HG03045 (cell line): Measurements from ENCODE around the gene SMAD7.

Experiments
- ATAC-seq: cut with Tn5 transposase; IDR thresholded peaks from one replicate; pipeline ENCODE4 v1.9.1; 2021; ENCODE audit warnings: mild to moderate bottlenecking, moderate library complexity; ENCODE audit not compliant: unreplicated experiment

Gene SMAD7

DNA sequence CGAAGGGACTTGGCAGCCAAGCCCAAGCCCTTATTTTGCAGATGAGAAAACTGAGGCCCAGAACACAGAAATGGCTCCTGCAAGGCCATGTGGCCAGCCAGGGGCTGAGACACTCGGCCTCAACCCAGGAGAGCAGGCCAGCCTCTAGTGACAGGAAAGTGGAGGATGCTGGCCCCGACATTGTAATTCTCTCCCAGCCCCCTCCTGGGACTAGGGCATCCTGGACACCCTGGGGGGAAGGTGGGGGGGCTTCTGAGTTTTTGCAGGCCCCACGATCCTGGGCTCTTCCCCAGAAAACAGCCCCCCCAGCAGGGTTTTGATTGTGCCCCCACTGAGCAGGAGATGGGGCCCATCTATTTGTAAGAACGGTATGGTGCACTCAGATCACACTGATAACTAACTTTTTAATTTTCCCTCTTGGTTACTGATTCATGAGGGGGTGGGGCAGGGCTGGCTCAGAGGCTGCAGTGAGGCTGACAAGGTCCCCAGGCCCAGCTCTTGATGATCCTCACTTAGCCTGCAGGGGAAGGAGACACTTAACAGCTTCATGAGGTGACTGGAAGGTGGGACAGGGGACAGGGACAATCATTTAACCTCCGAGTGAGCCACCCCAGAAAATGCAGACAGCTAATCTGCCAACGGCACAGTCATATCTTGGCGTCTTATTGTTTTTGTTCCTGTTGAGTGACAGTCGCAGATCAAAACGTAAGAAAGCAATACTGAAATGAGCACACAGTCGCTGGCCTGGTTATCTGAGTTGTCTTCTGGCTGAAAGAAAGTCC lies 18.9 kb downstream of the SMAD7 start:
- ATAC-seq: no peak

DNA sequence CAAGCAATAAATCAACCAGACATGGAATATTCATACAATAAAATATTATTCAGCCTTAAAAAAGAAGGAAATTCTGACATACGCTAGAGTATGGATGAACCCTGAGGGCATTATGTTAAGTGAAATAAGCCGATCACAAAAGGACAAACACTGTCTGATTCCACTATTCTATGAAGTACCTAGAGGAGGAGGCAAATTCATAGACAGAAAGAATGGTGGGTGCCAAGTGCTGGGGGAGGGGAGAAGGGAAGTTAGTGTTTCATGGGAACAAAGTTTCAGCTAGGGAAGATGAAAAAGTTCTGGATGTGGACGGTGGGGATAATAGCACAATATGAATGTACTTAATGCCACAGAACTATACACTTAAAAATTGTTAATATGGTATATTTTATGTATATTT lies 19.8 kb downstream of the SMAD7 start:
- ATAC-seq: no peak

DNA sequence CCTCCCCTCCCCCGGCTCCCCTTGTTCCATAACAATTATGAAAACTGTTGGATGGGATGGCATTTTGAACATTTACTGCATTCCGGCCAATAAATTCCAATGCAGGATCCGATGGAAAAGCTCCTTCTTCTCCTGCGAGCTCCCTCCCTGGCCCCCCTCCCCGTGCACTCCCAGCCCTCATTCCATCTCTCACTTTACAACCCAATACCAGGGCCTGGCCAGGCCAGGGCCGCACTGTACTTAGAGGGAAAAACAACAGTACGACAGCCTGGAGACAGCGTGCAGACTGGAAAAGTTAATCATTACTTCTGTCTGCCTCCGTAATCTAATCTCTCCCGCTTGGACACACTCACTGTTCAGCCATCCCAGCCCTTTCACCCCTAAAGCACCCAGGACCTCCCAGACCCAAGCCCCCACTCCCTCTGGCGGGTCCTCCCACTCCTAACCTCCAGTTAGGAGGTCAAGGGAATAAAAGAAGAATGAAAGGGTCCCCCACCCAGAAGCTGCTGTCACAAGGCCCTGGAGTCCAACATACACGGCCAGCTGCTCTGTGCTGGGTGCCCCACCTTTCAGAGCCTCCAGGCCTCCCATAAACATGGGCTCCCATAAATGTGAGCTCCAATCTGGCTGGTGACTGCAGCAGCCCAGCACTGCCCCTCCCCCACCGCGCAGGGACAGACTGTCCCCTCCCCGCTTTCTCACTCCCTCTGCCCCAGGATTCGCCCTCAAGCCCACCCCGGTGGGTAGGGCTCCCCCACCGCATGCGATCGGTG lies 20.6 kb downstream of the SMAD7 start:
- ATAC-seq: no peak

DNA sequence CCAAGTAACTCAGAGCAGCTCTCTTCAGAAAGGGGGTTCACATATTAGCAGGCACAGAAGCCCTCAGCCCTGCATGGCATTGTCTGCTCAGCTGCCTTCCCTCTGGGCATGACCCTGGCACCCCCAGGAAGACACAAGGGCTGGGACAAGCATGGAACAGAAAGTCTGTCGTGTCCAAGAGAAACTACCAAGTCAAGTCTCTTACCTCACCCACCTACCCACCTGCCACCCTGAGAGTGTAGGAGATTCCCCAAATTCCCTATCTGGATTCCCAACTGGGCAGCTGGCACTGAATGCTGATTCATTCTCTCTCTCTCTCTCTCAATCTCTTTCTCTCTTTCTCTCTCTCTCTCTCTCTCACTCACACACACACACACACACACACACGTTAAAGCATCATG lies 21.6 kb downstream of the SMAD7 start:
- no peak for ATAC-seq

DNA sequence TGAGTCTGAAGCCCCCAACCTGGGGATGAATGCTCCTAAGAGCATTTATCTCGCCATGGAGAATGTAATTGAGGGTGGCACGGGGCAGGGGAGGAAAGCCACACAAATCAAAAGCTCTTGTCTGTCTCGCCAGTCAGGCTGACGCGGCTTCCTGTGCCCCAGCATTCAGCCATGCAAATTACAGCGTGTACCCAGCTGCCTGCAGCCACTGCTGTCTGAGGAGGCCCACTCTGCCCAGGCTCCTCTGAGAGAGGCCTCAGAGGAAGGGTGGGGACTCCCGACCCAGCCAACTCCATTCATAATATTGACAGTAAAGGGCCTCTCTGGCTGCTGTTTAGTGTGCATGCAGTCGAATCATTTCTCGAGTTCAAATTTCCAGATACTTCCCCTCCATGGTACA lies 22.0 kb downstream of the SMAD7 start:
- ATAC-seq: peak; percentile 86

DNA sequence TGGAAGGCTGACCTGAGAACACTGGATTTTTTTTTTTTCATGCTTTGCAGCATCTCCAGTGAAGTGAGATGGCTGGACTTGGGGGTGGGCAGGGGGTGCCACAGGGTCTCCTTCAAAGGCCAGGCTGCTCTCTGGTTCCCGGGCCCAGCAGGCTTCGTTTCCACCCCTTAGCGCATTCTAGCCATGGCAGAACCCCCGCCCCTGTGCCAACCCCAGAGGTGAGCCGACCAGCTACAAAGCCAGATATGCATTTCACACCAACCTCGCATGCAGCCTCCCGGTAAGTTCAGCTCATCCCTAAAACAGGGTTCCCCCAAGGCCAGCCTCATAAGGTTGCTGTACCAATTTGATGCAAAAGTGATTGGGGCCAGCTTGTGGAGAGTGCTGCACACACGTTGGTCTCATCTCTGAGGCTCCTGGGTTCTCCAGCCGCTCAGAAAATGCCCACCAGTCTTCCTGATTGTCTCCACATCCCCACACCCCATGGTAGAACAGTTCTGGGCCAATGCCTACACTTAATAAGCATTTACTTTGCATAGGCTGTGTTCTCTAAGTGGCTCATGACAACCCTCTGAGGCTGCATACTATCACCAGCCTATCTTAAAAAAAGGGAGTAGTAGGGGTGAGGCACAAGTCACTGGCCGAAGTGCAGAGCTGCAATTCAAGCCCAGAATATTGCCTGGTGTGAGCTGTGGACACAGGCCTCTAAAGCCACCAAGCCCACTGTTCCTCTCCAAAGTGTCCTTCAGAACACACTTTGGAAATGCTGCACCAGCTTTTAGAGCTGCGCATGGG lies 23.3 kb downstream of the SMAD7 start:
- ATAC-seq: no peak

DNA sequence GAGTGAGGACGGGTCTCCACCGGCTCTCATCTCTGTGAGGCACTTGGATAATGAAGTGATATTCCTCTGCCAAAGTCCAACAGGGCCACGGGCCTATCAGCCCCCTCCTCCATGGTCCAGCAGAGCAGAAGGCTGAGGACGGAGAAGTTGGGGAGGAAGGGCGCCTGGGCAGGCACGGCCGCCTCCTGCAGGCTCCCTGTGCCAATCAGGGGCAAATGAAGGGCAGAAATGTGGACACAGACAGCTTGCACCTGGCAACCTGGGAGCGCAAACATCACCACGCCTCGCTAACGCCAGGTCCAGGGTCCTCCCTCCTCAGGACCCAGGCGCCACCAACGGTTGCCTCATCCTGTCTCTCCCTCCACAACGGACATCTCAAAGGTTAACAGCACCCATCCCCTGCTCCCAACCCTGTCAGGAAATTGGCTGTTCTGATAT lies 24.3 kb downstream of the SMAD7 start:
- ATAC-seq: no peak

DNA sequence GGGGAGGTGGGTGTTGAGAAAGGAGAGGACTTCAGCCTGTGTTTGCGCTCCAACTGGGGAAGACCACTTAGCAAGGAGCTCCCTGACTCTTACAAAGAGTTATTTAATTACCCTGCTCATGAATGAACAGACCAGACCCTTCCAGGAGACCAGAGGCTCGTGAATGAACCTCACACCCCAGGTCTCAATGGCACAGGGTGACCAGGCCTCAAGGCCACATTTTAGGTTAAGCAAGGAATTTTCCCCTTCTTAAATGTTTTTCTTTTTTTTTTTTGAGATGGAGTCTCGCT lies 25.3 kb downstream of the SMAD7 start:
- ATAC-seq: no peak

DNA sequence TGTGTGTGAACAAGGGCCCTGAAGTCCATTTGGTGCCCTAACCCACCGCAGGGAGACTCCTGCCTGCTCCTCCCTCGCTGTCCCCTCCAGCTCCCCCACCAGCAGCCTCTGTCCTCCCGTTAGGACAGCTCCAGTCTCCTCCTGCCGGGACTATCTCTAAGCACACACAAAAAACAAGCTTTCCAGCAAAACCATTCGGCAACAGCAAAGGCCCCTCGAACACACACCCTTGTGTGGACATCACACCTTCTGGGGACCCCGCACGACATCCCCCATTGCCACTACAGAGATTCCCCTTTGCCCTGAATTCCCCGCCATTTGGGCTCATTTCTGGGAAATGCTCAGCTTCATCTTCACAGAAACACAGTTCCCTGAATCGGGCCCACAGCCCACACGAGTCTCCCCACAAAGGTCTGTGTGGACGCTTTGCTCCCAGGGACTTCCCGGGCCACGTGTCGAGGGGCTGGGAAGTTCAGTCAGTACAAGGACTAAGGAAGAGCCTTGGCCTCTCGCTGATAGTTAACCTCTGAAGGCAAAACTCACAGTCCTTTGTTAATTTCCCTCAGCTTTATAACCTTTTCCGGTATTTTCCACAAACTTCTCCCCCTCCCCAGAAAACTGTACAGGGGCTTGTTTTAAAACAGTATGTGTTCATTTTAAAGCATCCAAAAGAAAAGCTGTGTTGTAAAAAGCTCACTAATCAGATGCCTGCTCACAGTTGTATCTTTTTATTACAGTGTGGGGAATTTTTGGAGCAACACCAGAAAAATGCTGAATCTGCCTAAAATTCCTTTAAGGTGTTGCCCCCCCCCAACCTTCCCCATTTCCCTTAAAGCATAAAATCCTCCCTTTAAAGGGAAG lies 25.9 kb downstream of the SMAD7 start:
- no peak for ATAC-seq

DNA sequence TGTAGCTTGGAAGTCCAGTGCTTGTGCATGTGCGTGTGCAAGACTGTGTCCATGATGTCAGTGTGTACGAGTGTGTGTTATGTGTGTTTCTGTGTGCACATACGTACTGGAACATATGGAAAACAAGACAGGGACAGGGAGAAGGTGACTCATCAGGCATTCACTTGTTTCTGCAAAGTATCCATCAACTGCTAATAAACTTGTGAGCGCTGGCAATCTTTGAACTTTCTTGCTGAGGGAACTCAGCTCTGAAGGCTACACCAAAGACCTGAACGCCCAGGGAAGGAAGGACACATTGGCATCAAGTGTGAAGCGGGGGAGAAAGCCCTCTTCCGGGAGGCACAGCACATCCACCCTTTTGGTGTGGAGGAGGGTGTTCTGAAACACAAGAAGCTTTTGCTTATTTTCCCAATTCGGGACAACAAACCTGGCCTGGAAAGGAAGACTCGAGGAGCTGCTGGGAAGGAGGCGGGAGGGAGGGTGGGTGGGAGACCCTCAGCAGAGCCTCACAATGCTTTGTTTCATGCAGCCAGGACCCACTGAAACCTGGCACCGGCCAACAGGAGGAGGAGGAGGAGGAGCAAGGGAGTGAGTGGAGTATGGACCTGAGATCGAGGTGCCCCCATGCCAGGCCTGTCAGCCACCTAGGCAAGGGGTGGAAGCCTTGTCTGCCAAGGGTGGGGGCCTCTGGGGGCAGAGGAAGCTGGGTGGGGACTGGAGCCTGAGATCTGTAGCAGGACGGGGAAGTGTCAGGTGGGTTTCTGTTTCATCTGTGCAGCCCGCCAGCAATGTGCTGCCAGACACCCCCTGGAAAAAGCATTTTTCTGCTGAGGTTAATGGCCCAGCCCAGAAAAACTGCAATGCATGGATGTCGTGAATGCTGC lies 26.8 kb downstream of the SMAD7 start:
- ATAC-seq: no peak

DNA sequence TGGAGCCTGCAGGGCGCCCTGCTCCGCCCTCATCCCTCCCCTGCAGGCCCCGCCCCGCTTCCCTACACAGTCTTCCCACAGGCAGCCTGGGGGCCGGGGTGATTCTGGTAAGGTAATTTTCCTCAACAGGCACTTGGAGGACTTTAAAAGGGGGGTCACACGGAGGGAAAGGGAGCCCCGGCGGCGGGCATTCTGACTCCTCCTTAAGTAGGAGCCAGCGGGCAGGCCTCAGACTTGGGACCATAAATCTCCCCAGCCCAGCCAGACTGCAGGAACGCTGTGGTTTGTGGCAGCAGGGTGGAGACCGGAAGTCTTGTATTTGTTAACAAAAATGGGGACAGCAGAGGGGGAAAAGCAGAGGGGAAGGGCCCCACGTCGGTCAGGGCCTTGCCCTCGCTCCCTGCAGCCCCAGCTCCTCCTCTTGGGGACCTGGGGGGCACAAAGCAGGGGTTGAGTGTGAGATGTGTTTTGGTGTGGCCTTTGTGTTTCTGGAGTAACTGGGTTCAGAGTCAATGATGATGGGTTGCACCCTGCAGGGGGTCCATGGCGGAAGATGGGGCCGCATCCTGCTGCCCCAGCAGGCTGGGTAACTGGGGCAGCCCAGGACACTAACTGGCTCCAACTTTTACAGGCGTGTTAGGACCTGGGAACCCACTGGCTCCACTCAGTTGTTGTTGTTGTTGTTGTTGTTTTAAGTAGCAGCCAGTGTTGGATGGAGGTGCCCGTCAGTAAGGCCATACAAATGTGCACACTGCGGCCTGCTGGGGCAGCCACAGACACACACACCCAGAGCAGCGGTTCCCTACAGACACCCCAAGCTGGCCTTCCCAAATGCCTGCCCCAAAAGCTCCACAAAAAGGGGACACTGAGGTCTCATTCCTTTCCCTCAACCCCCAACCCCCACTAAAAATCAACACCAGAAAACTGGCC lies 27.7 kb downstream of the SMAD7 start:
- ATAC-seq: no peak

DNA sequence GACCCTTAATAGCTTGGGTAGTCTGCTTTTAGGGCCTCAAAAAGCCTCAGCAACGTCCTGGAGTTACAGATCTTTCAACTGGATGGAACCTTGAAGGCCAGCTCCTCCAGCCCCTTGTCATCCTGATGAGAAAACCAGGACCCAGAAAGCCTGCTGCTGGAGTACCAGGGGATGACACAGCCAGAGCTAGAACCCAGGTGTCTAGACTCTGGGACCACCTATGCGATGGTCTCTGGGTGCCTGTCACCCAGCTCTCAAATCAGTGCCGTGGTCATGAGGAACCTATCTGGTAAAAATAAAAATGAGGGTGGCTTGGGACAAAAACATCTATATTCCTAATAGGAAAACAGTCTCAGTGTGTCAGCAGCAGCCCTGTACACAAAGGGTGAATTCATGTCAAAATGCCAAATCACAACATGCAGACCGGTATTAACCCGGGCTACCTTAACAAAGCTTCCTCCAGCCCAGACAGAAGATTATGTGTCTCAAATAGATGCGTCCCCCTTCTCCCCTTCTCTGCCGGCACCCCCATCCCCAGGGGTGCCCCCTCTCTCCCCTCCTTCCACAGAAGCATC lies 28.5 kb downstream of the SMAD7 start:
- no peak for ATAC-seq

DNA sequence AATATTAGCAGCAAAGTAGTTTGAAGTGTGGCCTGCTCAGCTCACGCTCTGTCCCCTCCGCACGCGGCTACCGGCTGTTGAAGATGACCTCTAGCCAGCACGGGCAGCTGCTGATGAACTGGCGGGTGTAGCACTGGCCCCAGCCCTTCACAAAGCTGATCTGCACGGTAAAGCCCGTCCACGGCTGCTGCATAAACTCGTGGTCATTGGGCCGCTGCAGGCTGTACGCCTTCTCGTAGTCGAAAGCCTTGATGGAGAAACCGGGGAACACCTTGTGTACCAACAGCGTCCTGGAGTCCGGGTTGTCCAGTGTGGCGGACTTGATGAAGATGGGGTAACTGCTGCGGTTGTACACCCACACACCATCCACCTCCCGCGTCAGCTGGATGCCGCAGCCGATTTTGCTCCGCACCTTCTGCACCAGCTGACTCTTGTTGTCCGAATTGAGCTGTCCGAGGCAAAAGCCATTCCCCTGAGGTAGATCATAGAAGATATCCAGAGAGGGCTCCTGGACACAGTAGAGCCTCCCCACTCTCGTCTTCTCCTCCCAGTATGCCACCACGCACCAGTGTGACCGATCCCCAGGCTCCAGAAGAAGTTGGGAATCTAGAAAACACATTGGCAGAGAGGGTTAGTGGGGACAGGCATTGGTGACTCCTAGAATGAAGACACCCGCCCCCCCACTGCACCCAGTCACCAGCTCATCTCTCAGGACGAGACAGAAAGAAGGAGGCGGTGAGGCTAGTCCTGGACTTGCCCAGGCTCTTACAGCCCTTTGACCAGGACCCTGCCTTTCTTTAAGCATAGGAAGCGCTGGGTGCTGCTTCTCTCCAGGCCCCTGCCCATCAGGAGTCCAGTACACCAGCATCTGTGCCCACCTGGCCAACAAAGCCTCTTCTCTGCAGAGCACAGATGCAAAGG lies 29.2 kb downstream of the SMAD7 start:
- ATAC-seq: no peak

DNA sequence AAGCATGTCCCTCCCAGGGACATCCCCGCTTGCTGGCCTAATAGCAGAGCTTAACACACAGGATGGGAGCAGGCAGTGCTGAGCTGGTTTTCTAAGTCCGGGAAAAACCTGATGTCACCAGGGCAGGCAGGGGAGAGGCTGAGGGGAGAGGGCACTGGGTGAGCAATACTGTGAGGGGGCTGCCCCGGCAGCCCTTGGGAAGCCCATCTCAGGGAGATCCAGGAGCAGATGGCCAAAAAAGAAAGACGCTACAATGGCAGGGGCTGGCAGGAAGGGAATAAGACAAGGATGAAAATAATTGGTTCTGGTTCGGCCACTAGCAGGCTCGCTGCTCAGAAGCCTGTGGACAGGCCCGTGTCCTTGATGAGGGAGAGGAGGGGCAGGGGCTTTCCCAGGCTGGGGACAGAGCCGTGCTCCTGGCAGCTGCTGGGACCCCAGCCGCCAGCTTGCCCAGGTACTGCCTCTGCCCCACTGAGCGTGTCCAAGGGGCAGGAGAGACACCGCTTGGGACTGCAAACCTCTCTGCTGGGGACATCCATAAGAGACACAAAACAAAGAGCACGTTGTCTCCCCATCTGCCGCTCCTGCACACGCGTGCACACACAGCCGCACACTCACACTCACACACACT lies 30.2 kb downstream of the SMAD7 start:
- no peak for ATAC-seq

DNA sequence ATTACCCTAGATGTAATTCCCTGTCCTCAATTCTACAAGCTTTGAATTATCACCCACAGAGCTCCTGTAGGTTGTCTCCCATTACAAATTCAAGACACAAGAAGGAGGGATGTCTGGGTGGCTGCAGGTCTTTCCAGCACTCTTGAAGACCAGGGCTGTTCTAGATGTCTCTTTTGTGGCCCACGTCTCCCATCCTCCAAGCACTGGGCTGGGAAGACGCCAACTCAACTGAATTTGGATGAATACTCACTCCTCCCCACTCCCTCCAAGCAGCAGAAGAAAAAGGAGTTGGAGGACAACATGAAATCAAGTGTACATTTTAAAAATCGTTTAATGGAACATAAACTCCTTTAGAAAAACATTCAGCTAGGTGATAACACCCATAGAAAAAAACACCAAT lies 31.2 kb downstream of the SMAD7 start:
- ATAC-seq: no peak

DNA sequence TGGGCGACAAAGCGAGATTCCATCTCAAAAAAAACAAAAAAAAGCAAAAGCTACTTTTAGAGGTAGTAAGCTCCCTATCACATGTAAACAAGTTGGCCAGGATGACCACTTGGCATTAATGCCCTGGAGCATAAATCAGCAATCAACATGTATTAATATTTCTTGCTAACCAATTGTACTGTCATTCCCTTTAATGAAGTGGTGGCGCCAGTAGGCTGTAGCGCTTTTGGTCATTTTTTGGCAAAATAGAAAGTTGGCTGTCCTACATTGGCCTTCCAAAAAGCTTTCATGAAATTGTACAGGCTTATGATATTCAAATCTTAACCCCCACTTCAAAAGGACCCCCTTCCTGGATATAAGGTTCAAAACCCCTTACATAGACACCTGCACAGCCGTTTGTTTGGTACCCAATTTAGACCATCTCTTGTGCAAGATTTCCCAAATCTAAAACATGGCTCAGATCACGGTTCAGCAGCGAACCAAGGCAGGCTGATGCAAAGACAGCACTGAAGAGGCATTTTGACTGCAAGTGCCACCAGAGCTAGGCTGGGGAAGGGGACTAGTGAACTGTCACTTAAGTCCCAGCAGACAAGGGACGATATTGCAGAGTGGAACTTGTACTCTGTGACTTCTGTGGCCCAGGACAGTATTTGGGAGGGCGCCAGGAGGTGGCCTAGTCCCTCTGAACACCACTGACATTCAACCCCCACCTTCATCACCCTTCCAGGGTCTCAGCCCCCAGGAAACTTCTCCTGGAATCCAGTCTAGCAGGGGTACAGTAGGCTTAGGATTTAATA lies 31.9 kb downstream of the SMAD7 start:
- ATAC-seq: no peak
